Ascending aorta (tissue), 2 donors: ENCODE data around the gene TBC1D20. TPM values are rescaled to one million over a fixed set of nuclear protein-coding genes. Genes with fewer than 3 reads are reported as not detected.

ENCODE experiments used
- DNase-seq, 2 donors: peaks; one replicate each; pipeline ENCODE4 v3.0.0-alpha.2; 2019; ENCODE audit warnings: low spot score in 2 of 2
- H3K27ac ChIP-seq, 2 donors: fragments of 200-600 bp; sonication (generic); one replicate each; pipeline ENCODE4 v1.5.1; 2016 to 2017; ENCODE audit warnings: mild to moderate bottlenecking in 1 of 2
- H3K27me3 ChIP-seq: fragments of 200-600 bp; sonication (generic); one replicate; pipeline ENCODE4 v1.5.1; 2017
- H3K36me3 ChIP-seq, 2 donors: fragments of 200-600 bp; sonication (generic); one replicate each; pipeline ENCODE4 v1.5.1; 2016
- H3K4me1 ChIP-seq, 2 donors: fragments of 200-600 bp; sonication (generic); one replicate each; pipeline ENCODE4 v1.5.1; 2016 to 2017; ENCODE audit warnings: mild to moderate bottlenecking in 1 of 2
- H3K4me3 ChIP-seq, 2 donors: fragments of 200-600 bp; sonication (generic); one replicate each; pipeline ENCODE4 v1.5.1; 2016 to 2017; ENCODE audit warnings: mild to moderate bottlenecking in 1 of 2
- H3K9me3 ChIP-seq, 2 donors: fragments of 200-600 bp; sonication (generic); one replicate each; pipeline ENCODE4 v1.5.1; 2016
- CTCF ChIP-seq, 3 experiments: fragments of 200-600 bp in 2 of 3; fragments of 450-650 bp in 1 of 3; sonication (generic) in 2 of 3; IDR thresholded peaks; one replicate each; pipeline ENCODE4 v1.5.1; 2016 to 2019; ENCODE audit warnings: antibody characterized with exemption in 3 of 3, mild to moderate bottlenecking in 1 of 3, moderate library complexity in 1 of 3
- intact Hi-C: fragments of 100-400 bp; cut with DNase I; formaldehyde crosslinking; loops from one replicate; pipeline ENCODE4 v1.15.1; 2023
- total RNA-seq: library from RNA; depleted of rRNA; stranded (reverse); fragments of >200 nt; gene quantifications from one replicate; pipeline ENCODE4 v1.1.0, GENCODE V29; 2016

Gene TBC1D20
- total RNA-seq, 1 donor from 2014 or later, result 32.5 TPM

GRCh38 chr20:437787-438486 lies 24.4 kb downstream of the TBC1D20 start:
- H3K4me3 ChIP-seq, result no peak overlapping the region
- no peaks in the 10 kb centered on the region for H3K9me3 ChIP-seq
- no peak for DNase-seq
- H3K27me3 ChIP-seq, result no peaks in the 10 kb centered on the region
- intact Hi-C loops, result no loop called here
- no peak overlapping the region for H3K27ac ChIP-seq
- H3K36me3 ChIP-seq, result peaks cover 70 to 85% of the 10 kb centered on the region in 2 donors
- TF ChIP-seq CTCF (IDR thresholded peaks at IDR 0.05), result no peak
- no peaks in the 10 kb centered on the region for H3K4me1 ChIP-seq

GRCh38 chr20:436476-436875 lies 25.9 kb downstream of the TBC1D20 start:
- DNase-seq, result no peak
- Histone ChIP-seq H3K9me3 (no peaks in the 10 kb centered on the region), H3K36me3 (peaks cover 62 to 83% of the 10 kb centered on the region in 2 donors)

GRCh38 chr20:435558-435957 lies 26.8 kb downstream of the TBC1D20 start:
- Histone ChIP-seq H3K36me3 (peaks cover 56 to 80% of the 10 kb centered on the region in 2 donors), H3K27ac (no peak overlapping the region)

More at GRCh38 chr20:436476-436875, 25.9 kb downstream of the TBC1D20 start:
- Histone ChIP-seq H3K4me1 (no peaks in the 10 kb centered on the region), H3K27ac (no peak overlapping the region), H3K4me3 (no peak overlapping the region), H3K27me3 (no peaks in the 10 kb centered on the region)
- intact Hi-C loops, result no loop called here
- TF ChIP-seq CTCF (IDR thresholded peaks at IDR 0.05), result no peak

GRCh38 chr20:434661-435419 lies 27.5 kb downstream of the TBC1D20 start:
- no peak for TF ChIP-seq CTCF (IDR thresholded peaks at IDR 0.05)
- no peaks in the 10 kb centered on the region for H3K9me3 ChIP-seq
- intact Hi-C loops, result loop anchor here (5.0 kb wide), 1 partner anchor 42 kb away; no protein-coding TSS in a partner anchor
- H3K4me1 ChIP-seq, result no peaks in the 10 kb centered on the region
- no peak overlapping the region for H3K27ac ChIP-seq
- peaks cover 56 to 80% of the 10 kb centered on the region in 2 donors for H3K36me3 ChIP-seq
- H3K27me3 ChIP-seq, result no peaks in the 10 kb centered on the region
- no peak overlapping the region for H3K4me3 ChIP-seq
- DNase-seq, result no peak

More at GRCh38 chr20:435558-435957, 26.8 kb downstream of the TBC1D20 start:
- intact Hi-C loops, result no loop called here
- Histone ChIP-seq H3K9me3 (no peaks in the 10 kb centered on the region), H3K4me3 (no peak overlapping the region), H3K27me3 (no peaks in the 10 kb centered on the region), H3K4me1 (no peaks in the 10 kb centered on the region)
- no peak for TF ChIP-seq CTCF (IDR thresholded peaks at IDR 0.05)
- no peak for DNase-seq

- no peaks in the 10 kb centered on the region for H3K4me1 ChIP-seq
- peak in 1 of 2 donors; percentile 21 for DNase-seq
- no peak overlapping the region for H3K27ac ChIP-seq
- intact Hi-C loops, result loop anchor here (5.0 kb wide), 1 partner anchor 43 kb away; no protein-coding TSS in a partner anchor
- peaks cover 51 to 79% of the 10 kb centered on the region in 2 donors for H3K36me3 ChIP-seq
- no peak for TF ChIP-seq CTCF (IDR thresholded peaks at IDR 0.05)
- H3K4me3 ChIP-seq, result no peak overlapping the region
- H3K27me3 ChIP-seq, result no peaks in the 10 kb centered on the region
- H3K9me3 ChIP-seq, result no peaks in the 10 kb centered on the region
These were observed 28.1 kb downstream of the TBC1D20 start for GRCh38 chr20:434221-434620.
